CD14-positive monocyte (primary cell): ENCODE measurements around the gene FGFR2. TPM values are rescaled to one million over a fixed set of nuclear protein-coding genes. Genes with fewer than 3 reads are reported as not detected.

Source experiments
- DNase-seq, 3 donors: peaks; one replicate each; pipeline ENCODE4 v3.0.0-alpha.2; 2011 to 2022
- H2AFZ ChIP-seq: 2 replicates; pipeline ENCODE4 v1.6.0; 2012; ENCODE audit warnings: mild to moderate bottlenecking, low read depth, low read length, inconsistent platforms; ENCODE audit not compliant: insufficient read depth, poor library complexity, severe bottlenecking
- H3K27ac ChIP-seq, 2 donors: 1 replicate in 1 of 2; 2 replicates in 1 of 2; pipeline ENCODE4 v1.5.1; 2012 to 2013; ENCODE audit warnings: low read length in 2 of 2, control low read depth in 1 of 2, inconsistent platforms in 1 of 2, low read depth in 1 of 2, mild to moderate bottlenecking in 1 of 2
- H3K27me3 ChIP-seq, 2 donors: one replicate each; pipeline versions ENCODE4 v1.6.0 to v1.6.1; 2011 to 2013; ENCODE audit warnings: low read length in 2 of 2; ENCODE audit not compliant: control insufficient read depth in 2 of 2, insufficient read depth in 2 of 2
- H3K36me3 ChIP-seq, 2 donors: replicated peaks in 1 of 2; 1 replicate in 1 of 2; 2 replicates in 1 of 2; pipeline versions ENCODE4 v1.5.1 to v1.6.1; 2012 to 2013; ENCODE audit warnings: low read length in 2 of 2, control low read depth in 1 of 2, inconsistent platforms in 1 of 2, mild to moderate bottlenecking in 1 of 2; ENCODE audit not compliant: insufficient read depth in 2 of 2, control insufficient read depth in 1 of 2
- H3K4me1 ChIP-seq, 2 donors: 1 replicate in 1 of 2; 2 replicates in 1 of 2; pipeline versions ENCODE4 v1.5.1 to v1.6.1; 2012 to 2013; ENCODE audit warnings: low read length in 2 of 2, control low read depth in 1 of 2, inconsistent platforms in 1 of 2, mild to moderate bottlenecking in 1 of 2, moderate library complexity in 1 of 2; ENCODE audit not compliant: insufficient read depth in 2 of 2, control insufficient read depth in 1 of 2
- H3K4me2 ChIP-seq: replicated peaks from 2 replicates; pipeline ENCODE3; 2012; ENCODE audit warnings: low read length, moderate library complexity, mild to moderate bottlenecking; ENCODE audit not compliant: poor library complexity, severe bottlenecking; ENCODE audit errors: extremely low read depth
- H3K4me3 ChIP-seq, 3 experiments: fragments of 200-600 bp in 1 of 3; sonication (generic) in 1 of 3; replicated peaks in 1 of 3; 1 replicate in 2 of 3; 2 replicates in 1 of 3; pipeline ENCODE4 v1.5.1; 2011 to 2013; ENCODE audit warnings: low read length in 3 of 3, mild to moderate bottlenecking in 3 of 3, control low read depth in 2 of 3, low read depth in 2 of 3, inconsistent platforms in 1 of 3, moderate library complexity in 1 of 3
- H3K79me2 ChIP-seq: 2 replicates; pipeline ENCODE4 v1.6.0; 2012; ENCODE audit warnings: mild to moderate bottlenecking, control low read depth, inconsistent platforms, low read length, moderate library complexity; ENCODE audit not compliant: insufficient read depth
- H3K9ac ChIP-seq: 2 replicates; pipeline ENCODE4 v1.6.0; 2017; ENCODE audit warnings: low read length, mild to moderate bottlenecking; ENCODE audit not compliant: insufficient read depth, poor library complexity, severe bottlenecking
- H3K9me3 ChIP-seq, 2 donors: replicated peaks in 1 of 2; 1 replicate in 1 of 2; 2 replicates in 1 of 2; pipeline versions ENCODE4 v1.5.1 to v1.6.1; 2012 to 2013; ENCODE audit warnings: low read length in 2 of 2, control low read depth in 1 of 2; ENCODE audit not compliant: control insufficient read depth in 1 of 2, insufficient read depth in 1 of 2
- H4K20me1 ChIP-seq: 2 replicates; pipeline ENCODE4 v1.6.0; 2012; ENCODE audit warnings: mild to moderate bottlenecking, low read length, control low read depth, moderate library complexity; ENCODE audit not compliant: insufficient read depth
- H3K27ac Mint-ChIP-seq, 7 donors: one replicate each; pipeline ENCODE4 v1.8.0; 2020; ENCODE audit warnings: mild to moderate bottlenecking in 7 of 7, mixed read lengths in 7 of 7, moderate library complexity in 6 of 7, inconsistent platforms in 2 of 7
- H3K27me3 Mint-ChIP-seq, 3 donors: one replicate each; pipeline ENCODE4 v1.8.0; 2021 to 2022; ENCODE audit warnings: low read depth in 3 of 3, mild to moderate bottlenecking in 3 of 3, mixed read lengths in 3 of 3, moderate library complexity in 3 of 3, inconsistent platforms in 1 of 3
- H3K36me3 Mint-ChIP-seq, 2 donors: one replicate each; pipeline ENCODE4 v1.8.0; 2020; ENCODE audit warnings: mixed read lengths in 2 of 2, inconsistent platforms in 1 of 2, mild to moderate bottlenecking in 1 of 2
- H3K4me1 Mint-ChIP-seq: one replicate; pipeline ENCODE4 v1.8.0; 2020; ENCODE audit warnings: mild to moderate bottlenecking, mixed read lengths
- H3K4me3 Mint-ChIP-seq, 2 donors: one replicate each; pipeline ENCODE4 v1.8.0; 2020; ENCODE audit warnings: mild to moderate bottlenecking in 2 of 2, mixed read lengths in 2 of 2, moderate library complexity in 1 of 2
- H3K9me3 Mint-ChIP-seq, 7 donors: one replicate each; pipeline ENCODE4 v1.8.0; 2020 to 2022; ENCODE audit warnings: mixed read lengths in 7 of 7, mild to moderate bottlenecking in 6 of 7, moderate library complexity in 6 of 7, inconsistent platforms in 2 of 7
- WGBS: methylation state at CpG from one replicate; pipeline ENCODE4 v1.1.5; 2013; ENCODE audit warnings: missing lambda C conversion rate; ENCODE audit not compliant: insufficient coverage; 5-methylcytosine and 5-hydroxymethylcytosine counted together
- intact Hi-C, 2 donors: fragments of 100-400 bp; cut with micrococcal nuclease; formaldehyde crosslinking; loops; one replicate each; pipeline versions ENCODE4 v1.15.0 to v1.15.1; 2023
- polyA plus RNA-seq, 3 donors: library from polyadenylated mRNA; depleted of rRNA in 1 of 3; unstranded in 2 of 3; stranded (reverse) in 1 of 3; fragments of 300-500 nt in 2 of 3; fragments of >200 nt in 1 of 3; fragmentation: Illumina TruSeq in 2 of 3; gene quantifications; 1 replicate in 2 of 3; 2 replicates in 1 of 3; pipeline ENCODE4 v1.2.3, GENCODE V29; 2012 to 2021
- TF ChIP-seq, protein P1 (sequence below): fragments of 200-600 bp; IDR thresholded peaks from one replicate; pipeline ENCODE4 v1.8.0; 2022; ENCODE audit warnings: antibody characterized with exemption, mild to moderate bottlenecking

The FGFR2 gene
- polyA plus RNA-seq, 3 donors: not detected

DNA sequence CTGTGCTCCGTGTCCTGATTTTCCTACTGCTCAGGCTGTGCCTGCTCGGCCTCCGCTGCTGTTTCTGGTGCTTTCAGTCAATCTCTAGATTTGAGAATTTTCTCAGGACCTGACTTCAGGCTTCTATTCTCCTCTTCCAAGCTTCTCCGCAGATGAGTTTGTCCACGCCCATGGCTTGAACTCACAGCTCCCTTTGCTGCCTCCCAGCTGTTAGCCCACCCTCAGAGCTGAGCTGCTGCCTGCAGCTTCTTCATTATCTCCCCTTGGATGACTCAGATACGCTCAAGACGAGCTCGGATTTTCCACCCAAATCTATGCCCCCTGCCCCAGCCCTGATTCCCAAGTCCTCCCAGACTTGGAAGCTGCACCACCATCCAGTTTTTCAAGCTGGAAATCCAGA is 104.7 kb downstream of the FGFR2 start:
- intact Hi-C loops: no loop called here
- no peaks in the 10 kb centered on the region for H3K4me1 Mint-ChIP-seq

DNA sequence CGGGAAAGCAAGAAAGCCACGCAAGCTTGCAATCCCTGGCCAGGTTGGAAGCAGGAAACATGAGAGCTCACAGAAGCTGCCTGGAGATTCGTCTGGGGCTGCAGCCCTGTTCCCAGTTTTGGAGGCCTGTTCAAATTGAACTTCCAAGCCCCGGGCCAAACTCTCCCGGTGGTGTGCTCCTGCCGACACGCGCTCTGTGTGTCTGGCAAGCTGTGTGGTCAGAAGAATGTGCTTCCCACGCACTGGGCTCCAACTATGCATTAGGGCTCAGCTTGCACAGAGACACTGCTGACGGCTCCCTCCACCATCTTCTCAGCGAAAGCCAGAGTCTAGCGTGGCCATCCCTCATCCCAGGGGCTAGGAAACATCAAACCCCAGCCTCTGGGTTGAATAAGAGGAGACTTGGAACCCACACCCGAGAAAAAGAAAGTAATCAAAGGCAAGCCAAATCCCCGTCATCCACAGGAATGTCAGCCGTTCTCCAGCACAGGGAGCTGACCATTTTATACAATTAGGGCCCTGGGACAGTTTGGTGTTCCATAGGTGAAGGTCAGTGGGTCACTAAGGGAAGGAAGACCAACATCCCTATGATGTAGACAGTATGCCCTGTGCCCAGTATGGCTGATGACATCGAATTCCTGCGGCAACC is 107.2 kb downstream of the FGFR2 start:
- no peak overlapping the region for H3K9ac ChIP-seq
- no peak overlapping the region for H2AFZ ChIP-seq
- Mint-ChIP-seq H3K4me1 (no peaks in the 10 kb centered on the region), H3K4me3 (no peak overlapping the region), H3K27me3 (peaks cover 0 to 6% (median 4%) of the 10 kb centered on the region in 3 donors), H3K9me3 (peaks cover 0 to 14% (median 4%) of the 10 kb centered on the region in 7 donors), H3K27ac (no peak overlapping the region), H3K36me3 (no peaks in the 10 kb centered on the region)
- no peaks in the 10 kb centered on the region for H3K27me3 ChIP-seq
- no peaks in the 10 kb centered on the region for H3K9me3 ChIP-seq
- intact Hi-C loops: no loop called here
- no peaks in the 10 kb centered on the region for H4K20me1 ChIP-seq
- no peaks in the 10 kb centered on the region for H3K79me2 ChIP-seq
- no peak overlapping the region for H3K27ac ChIP-seq
- TF ChIP-seq, protein P1, sequence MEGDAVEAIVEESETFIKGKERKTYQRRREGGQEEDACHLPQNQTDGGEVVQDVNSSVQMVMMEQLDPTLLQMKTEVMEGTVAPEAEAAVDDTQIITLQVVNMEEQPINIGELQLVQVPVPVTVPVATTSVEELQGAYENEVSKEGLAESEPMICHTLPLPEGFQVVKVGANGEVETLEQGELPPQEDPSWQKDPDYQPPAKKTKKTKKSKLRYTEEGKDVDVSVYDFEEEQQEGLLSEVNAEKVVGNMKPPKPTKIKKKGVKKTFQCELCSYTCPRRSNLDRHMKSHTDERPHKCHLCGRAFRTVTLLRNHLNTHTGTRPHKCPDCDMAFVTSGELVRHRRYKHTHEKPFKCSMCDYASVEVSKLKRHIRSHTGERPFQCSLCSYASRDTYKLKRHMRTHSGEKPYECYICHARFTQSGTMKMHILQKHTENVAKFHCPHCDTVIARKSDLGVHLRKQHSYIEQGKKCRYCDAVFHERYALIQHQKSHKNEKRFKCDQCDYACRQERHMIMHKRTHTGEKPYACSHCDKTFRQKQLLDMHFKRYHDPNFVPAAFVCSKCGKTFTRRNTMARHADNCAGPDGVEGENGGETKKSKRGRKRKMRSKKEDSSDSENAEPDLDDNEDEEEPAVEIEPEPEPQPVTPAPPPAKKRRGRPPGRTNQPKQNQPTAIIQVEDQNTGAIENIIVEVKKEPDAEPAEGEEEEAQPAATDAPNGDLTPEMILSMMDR: no peak
- 93% methylated on average over 9 of the region's 17 CpGs for WGBS
- no peaks in the 10 kb centered on the region for H3K4me1 ChIP-seq
- no peaks in the 10 kb centered on the region for H3K36me3 ChIP-seq
- H3K4me3 ChIP-seq: no peak overlapping the region
- DNase-seq: no peak
- H3K4me2 ChIP-seq: no peak overlapping the region

More for the DNA sequence above, 104.7 kb downstream of the FGFR2 start:
- Histone ChIP-seq H3K9me3 (no peaks in the 10 kb centered on the region), H3K4me1 (no peaks in the 10 kb centered on the region), H2AFZ (no peak overlapping the region), H3K36me3 (no peaks in the 10 kb centered on the region), H3K9ac (no peak overlapping the region), H3K4me3 (no peak overlapping the region), H4K20me1 (no peaks in the 10 kb centered on the region), H3K27ac (no peak overlapping the region), H3K27me3 (no peaks in the 10 kb centered on the region), H3K79me2 (no peaks in the 10 kb centered on the region), H3K4me2 (no peak overlapping the region)
- H3K27me3 Mint-ChIP-seq: peaks cover 0 to 5% (median 4%) of the 10 kb centered on the region in 3 donors
- H3K9me3 Mint-ChIP-seq: peaks cover 0 to 12% (median 4%) of the 10 kb centered on the region in 7 donors
- H3K27ac Mint-ChIP-seq: no peak overlapping the region
- no peak overlapping the region for H3K4me3 Mint-ChIP-seq
- DNase-seq: no peak
- TF ChIP-seq, protein P1: no peak
- H3K36me3 Mint-ChIP-seq: no peaks in the 10 kb centered on the region
- 95% methylated on average over 8 of the region's 8 CpGs for WGBS
